Measurements from ENCODE around the gene TCL1A. TPM values are rescaled to one million over a fixed set of nuclear protein-coding genes. Genes with fewer than 3 reads are reported as not detected.

The TCL1A gene
- total and polyA plus RNA-seq, 2 donors (not counting 3 experiments of a cell fraction or from before 2014, with no cell fraction given): not detected

GRCh38 chr14:95697764-95698163 lies 16.2 kb downstream of the TCL1A start:
- BruUV-seq (replicated peaks): no TSS peak
- DNase-seq (ENCODE audit: low read depth, low spot score) (no peak), FAIRE-seq (no peak)
- Histone ChIP-seq H3K4me1 (ENCODE audit: control insufficient read depth, extremely low read depth, insufficient read depth, low read length) (no peaks in the 10 kb centered on the region), H2AFZ (ENCODE audit: low read depth, low read length) (no peak overlapping the region), H3K9ac (replicated peaks; ENCODE audit: extremely low read depth, insufficient read depth, low read length) (no peak overlapping the region), H3K9me3 (replicated peaks; ENCODE audit: control insufficient read depth, insufficient read depth, low read length) (no peaks in the 10 kb centered on the region), H3K27me3 (ENCODE audit: control insufficient read depth in 2 of 2, insufficient read depth in 2 of 2, low read length in 2 of 2) (no peaks in the 10 kb centered on the region), H4K20me1 (replicated peaks; ENCODE audit: control insufficient read depth, extremely low read depth, insufficient read depth, low read length) (no peaks in the 10 kb centered on the region), H3K4me2 (ENCODE audit: insufficient read depth, low read length) (no peak overlapping the region), H3K27ac (ENCODE audit: insufficient read depth, low read depth, low read length) (no peak overlapping the region), H3K79me2 (ENCODE audit: control insufficient read depth, insufficient read depth, low read length) (no peaks in the 10 kb centered on the region), H3K9me1 (replicated peaks; ENCODE audit: control insufficient read depth, extremely low read depth, insufficient read depth, low read length) (no peaks in the 10 kb centered on the region), H3K36me3 (ENCODE audit: control insufficient read depth in 2 of 2, extremely low read depth in 1 of 2, insufficient read depth in 2 of 2, low read length in 2 of 2) (no peaks in the 10 kb centered on the region), H3K4me3 (replicated peaks in 1 of 3; ENCODE audit: insufficient read depth in 1 of 3, low read depth in 1 of 3, low read length in 3 of 3) (no peak overlapping the region)
- CTCF ChIA-PET: no interaction called here
- intact Hi-C loops (cut with micrococcal nuclease): no loop called here
- dilution Hi-C loops (cut with MboI; ENCODE audit: extremely low pct_ligation_motif_present, low sequenced_read_pairs): no loop called here
- POLR2A ChIA-PET: no interaction called here
- no peak for TF ChIP-seq JUN (IDR thresholded peaks at IDR 0.05; ENCODE audit: borderline replicate concordance, insufficient read depth, insufficient read length, low read depth)
- TF ChIP-seq POLR2A (IDR thresholded peaks at IDR 0.05; ENCODE audit: low read depth, low read length): no peak
- TF ChIP-seq MYC (IDR thresholded peaks at IDR 0.05; ENCODE audit: low read depth, low read length): no peak
- TF ChIP-seq FOS (IDR thresholded peaks at IDR 0.05; ENCODE audit: borderline replicate concordance, insufficient read depth, low read length): no peak
- no peak for TF ChIP-seq MAX (IDR thresholded peaks at IDR 0.05; ENCODE audit: insufficient read depth, insufficient read length)
- no peak for TF ChIP-seq CTCF (IDR thresholded peaks at IDR 0.05; ENCODE audit: extremely low read depth in 1 of 2, insufficient read depth in 1 of 2, low read depth in 1 of 2, low read length in 2 of 2)
- TF ChIP-seq EZH2 (IDR thresholded peaks at IDR 0.05; ENCODE audit: borderline replicate concordance, low read depth, low read length, severe bottlenecking): no peak
- TF ChIP-seq POLR2AphosphoS5 (IDR thresholded peaks at IDR 0.05; ENCODE audit: insufficient read depth, low read depth, low read length): no peak
- TF ChIP-seq GATA2 (IDR thresholded peaks at IDR 0.05; ENCODE audit: insufficient read depth, insufficient read length, low read depth, low read length): no peak

Data from endothelial cell of umbilical vein (primary cell).